ENCODE data around the gene TEKT3.

GRCh38 chr17:15303851-15304250 is 37.5 kb downstream of the TEKT3 start:
- no peak for TF ChIP-seq RCOR1 (IDR thresholded peaks at IDR 0.05; ENCODE audit: insufficient replicate concordance, low read length)
- TF ChIP-seq CTCF (conservative IDR thresholded peaks at IDR 0.05; ENCODE audit: low read depth, low read length) = no peak
- no peak for TF ChIP-seq RAD21 (IDR thresholded peaks at IDR 0.05; ENCODE audit: low read length)
- TF ChIP-seq POLR2A (IDR thresholded peaks at IDR 0.05; ENCODE audit: low read depth, low read length) = no peak
- TF ChIP-seq MXI1 (IDR thresholded peaks at IDR 0.05; ENCODE audit: borderline replicate concordance, low read depth, low read length) = no peak
- no peak for TF ChIP-seq SMC3 (IDR thresholded peaks at IDR 0.05; ENCODE audit: low read depth, low read length)
- TF ChIP-seq MAFK (IDR thresholded peaks at IDR 0.05; ENCODE audit: low read depth, low read length) = no peak
- TF ChIP-seq CHD1 (IDR thresholded peaks at IDR 0.05; ENCODE audit: low read depth, low read length) = no peak
- TF ChIP-seq MAZ (IDR thresholded peaks at IDR 0.05; ENCODE audit: borderline replicate concordance, low read depth, low read length) = no peak
- no peak for TF ChIP-seq USF2 (IDR thresholded peaks at IDR 0.05; ENCODE audit: low read depth, low read length)
- peak; percentile 63 for TF ChIP-seq CEBPB (IDR thresholded peaks at IDR 0.05; ENCODE audit: low read depth, low read length)
